ENCODE results near the gene ATP5MC2.
"Not testable (repeated sequence)": the region's sequence is repeated elsewhere in the genome, so short reads cannot be mapped to it uniquely, and the experiment has no call there.

The ATP5MC2 gene

GRCh38 chr12:53694756-53695151 is 18.9 kb upstream of the ATP5MC2 start:
- DNase-seq (ENCODE audit: low spot score): no peak

GRCh38 chr12:53688134-53688533 is 12.3 kb upstream of the ATP5MC2 start:
- DNase-seq (ENCODE audit: low spot score): no peak

DNA sequence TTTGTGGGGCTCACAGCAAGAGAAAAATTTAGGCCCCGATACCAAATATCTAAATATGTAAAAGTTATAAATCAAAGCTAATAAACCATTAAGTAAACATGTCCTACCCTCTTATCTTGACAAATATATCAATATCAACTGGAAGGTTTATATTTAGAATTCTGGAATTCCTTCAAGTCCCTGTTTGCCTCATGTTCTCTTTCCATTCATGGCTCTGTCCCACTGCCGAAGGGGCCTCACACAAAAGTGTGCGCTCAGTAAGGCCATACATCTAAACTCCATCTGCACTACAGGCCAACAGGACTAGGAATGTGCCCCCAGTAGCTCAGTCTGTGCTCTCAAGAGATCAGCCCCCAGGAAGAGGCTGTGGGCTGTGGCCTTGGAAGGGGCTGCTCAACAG is 10.6 kb upstream of the ATP5MC2 start:
- DNase-seq (ENCODE audit: low spot score): no peak

GRCh38 chr12:53684654-53685220 is 8.9 kb upstream of the ATP5MC2 start:
- no peak for DNase-seq (ENCODE audit: low spot score)

GRCh38 chr12:53683983-53684382 is 8.1 kb upstream of the ATP5MC2 start:
- no peak for DNase-seq (ENCODE audit: low spot score)

DNA sequence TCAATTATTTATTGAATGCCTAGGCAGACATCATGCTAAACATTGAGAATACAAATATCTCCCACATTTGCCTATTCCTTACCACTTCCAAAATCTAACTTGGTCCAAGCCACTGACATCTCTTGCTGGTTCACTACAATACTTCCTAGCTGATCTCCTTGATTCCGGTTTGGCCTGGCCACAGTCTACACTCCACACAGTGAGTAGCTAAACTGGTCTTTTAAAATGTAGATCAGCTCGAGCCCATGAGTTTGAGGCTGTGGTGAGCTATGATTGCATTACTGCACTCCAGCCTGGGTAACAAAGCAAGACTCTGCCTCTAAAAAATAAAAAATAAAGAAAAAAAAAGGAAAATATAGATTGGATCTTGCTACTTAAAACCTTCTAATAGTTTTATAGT is 7.6 kb upstream of the ATP5MC2 start:
- DNase-seq (ENCODE audit: low spot score): no peak

GRCh38 chr12:53680061-53680460 is 4.2 kb upstream of the ATP5MC2 start:
- not testable (repeated sequence) for DNase-seq (ENCODE audit: low spot score)

DNA sequence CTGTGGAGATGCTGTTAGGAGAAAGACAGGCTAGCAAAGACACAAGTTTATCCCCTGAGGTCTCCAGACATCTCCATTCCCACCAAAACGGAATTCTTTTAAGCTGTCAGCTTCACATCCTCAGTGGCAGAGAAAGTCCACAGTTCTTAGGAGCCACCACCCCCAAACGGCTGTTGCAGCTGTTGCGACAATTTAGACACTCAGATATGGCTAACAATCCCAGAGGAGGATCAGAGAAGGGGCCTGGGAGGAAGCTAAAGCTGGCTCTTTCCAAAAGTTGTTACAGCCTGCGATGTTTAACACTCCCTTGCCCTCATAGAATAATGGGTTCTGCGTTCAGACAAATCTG is 1.9 kb upstream of the ATP5MC2 start:
- DNase-seq (ENCODE audit: low spot score): peak; percentile 35

GRCh38 chr12:53677016-53677799 is 1.3 kb upstream of the ATP5MC2 start:
- peak; percentile 40 for DNase-seq (ENCODE audit: low spot score)

- DNase-seq (ENCODE audit: low spot score): peak; percentile 65
Observed at GRCh38 chr12:53676656-53677015, 753 bp upstream of the ATP5MC2 start.

GRCh38 chr12:53674977-53675700 is 744 bp downstream of the ATP5MC2 start:
- DNase-seq (ENCODE audit: low spot score): no peak

DNA sequence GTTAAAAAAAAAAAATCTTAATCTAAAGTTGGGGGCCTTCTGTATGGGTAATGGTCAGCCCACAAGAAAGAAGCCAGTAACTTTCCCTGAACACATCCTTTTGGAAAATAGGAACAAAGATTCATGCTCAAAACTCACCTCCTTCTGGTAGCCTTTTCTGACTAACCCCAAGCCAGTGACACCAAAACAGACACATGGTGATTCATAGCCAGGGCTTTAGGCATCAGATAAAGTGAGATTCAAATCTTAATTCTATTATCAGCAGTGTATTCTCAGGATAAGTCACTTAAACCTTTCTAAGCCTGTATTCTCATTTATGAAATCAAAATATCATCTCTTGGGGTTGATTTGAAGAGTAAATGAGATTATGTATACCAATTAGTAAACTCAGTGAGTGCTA is 4.9 kb downstream of the ATP5MC2 start:
- DNase-seq (ENCODE audit: low spot score): no peak

DNA sequence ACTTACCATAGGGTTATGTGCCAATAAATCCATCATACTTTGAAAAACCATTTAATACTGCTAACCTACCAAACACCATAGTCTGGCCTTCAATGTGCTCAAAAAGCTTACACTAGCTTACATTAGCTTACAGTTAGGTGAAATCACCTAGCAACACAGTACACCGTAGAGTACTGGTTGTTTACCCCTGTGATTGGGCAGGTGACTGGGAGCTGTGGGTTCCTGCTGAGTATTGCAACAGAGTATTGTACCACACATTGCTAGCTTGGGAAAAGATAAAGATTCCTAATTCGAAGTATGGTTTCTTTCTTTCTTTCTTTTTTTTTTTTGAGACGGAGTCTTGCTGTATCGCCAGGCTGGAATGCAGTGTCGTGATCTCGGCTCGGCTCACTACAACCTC is 5.6 kb downstream of the ATP5MC2 start:
- no peak for DNase-seq (ENCODE audit: low spot score)

DNA sequence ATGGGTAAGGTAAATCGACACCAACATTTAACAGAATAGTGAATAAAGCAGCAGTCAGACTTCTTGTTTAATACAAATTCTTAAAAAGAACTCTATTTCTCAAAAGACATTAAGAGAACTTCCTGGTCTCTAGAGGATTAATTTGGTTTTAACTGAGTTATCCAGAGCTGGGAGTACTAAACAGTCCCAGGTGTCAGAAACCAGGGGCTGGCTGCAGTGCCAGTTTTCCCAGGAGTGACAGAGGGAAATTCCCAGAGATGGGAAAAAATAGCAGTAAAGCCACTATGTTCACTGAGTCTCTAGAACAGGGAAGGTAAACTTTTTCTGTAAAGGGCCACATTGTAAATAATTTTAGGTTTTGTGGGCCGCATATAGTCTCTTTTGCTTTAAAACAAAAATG is 8.8 kb downstream of the ATP5MC2 start:
- no peak for DNase-seq (ENCODE audit: low spot score)

GRCh38 chr12:53664936-53665335 is 10.9 kb downstream of the ATP5MC2 start:
- DNase-seq (ENCODE audit: low spot score): no peak

- DNase-seq (ENCODE audit: low spot score): no peak
Observed at GRCh38 chr12:53664191-53664590, 11.7 kb downstream of the ATP5MC2 start.

- no peak for DNase-seq (ENCODE audit: low spot score)
Observed at GRCh38 chr12:53660041-53660440, 15.8 kb downstream of the ATP5MC2 start.

DNA sequence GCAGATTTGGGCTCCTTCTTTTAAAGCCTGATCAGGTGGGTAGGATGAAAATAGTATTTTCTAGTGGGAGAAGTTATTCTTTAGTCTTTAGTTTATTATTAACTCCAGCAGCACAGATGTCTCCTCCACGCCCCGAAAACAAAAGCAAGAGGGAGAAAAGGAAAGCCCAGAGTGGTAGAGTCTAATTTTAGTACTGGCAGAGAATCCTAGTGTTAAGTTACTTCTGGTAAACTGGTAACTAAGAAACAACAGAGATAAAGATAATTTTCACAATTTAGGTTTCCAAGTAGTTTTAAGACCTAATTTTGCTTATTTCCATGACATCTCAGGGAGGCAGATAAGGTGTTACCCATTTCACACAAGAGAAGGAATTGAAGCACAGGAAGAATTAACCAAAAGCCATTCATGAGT is 16.3 kb downstream of the ATP5MC2 start:
- DNase-seq (ENCODE audit: low spot score): no peak

DNA sequence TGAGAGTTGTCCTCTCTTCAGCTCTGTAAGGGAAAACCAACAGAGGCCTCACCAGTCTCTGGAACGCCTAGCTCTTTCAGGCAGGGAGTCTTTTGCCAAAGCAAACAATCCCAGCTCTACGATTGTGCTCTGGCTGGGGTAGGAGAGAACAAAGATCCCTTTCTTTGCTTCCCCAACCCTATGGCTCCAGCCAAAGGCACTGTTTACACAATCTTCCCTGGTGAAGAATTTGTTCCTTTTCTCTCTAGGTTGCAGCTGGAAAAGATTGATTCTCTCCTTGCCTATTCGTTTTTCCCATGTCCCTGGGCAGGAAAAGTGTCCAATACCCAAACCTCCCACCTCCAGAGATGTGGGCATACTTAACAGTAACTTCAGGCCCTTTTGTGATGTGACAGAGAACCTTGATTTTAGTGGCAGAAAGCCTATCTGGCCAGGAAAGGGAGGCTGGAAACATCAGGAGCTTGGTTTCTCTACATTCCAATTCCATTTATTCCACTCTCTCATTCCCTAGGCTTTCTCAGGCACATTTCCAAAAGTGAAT is 16.8 kb downstream of the ATP5MC2 start:
- DNase-seq (ENCODE audit: low spot score): peak; percentile 94

DNA sequence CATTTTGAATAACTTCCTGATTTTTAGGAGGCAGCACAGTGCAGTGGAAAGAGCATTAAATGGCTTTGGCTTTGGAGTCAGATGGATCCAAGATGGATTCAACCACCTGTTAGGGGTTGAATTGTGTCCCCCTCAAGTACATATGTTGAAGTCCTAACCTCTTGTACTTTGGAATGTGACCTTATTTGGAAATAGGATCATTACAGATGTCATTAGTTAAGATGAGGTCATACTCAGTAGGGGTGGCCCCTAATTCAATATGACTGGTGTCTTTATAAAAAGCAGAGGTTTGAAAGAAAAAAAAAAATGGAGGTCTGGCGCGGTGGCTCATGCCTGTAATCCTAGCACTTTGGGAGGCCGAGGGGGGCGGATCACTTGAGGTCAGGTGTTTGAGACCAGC is 18.8 kb downstream of the ATP5MC2 start:
- no peak for DNase-seq (ENCODE audit: low spot score)

- no peak for DNase-seq (ENCODE audit: low spot score)
Observed at GRCh38 chr12:53653595-53653994, 22.3 kb downstream of the ATP5MC2 start.

GRCh38 chr12:53652366-53652765 is 23.5 kb downstream of the ATP5MC2 start:
- no peak for DNase-seq (ENCODE audit: low spot score)

GRCh38 chr12:53651737-53652136 is 24.1 kb downstream of the ATP5MC2 start:
- DNase-seq (ENCODE audit: low spot score): no peak

Measured in Ammon's horn (tissue), 1 donor.